ENCODE data around the gene FGF22. TPM values are rescaled to one million over a fixed set of nuclear protein-coding genes. Genes with fewer than 3 reads are reported as not detected.

The FGF22 gene
- total and polyA plus RNA-seq, 2 of the 13 experiments (the other 11 are each of a cell fraction or from before 2014, with no cell fraction given), result 0.24 TPM; not detected in 1

DNA sequence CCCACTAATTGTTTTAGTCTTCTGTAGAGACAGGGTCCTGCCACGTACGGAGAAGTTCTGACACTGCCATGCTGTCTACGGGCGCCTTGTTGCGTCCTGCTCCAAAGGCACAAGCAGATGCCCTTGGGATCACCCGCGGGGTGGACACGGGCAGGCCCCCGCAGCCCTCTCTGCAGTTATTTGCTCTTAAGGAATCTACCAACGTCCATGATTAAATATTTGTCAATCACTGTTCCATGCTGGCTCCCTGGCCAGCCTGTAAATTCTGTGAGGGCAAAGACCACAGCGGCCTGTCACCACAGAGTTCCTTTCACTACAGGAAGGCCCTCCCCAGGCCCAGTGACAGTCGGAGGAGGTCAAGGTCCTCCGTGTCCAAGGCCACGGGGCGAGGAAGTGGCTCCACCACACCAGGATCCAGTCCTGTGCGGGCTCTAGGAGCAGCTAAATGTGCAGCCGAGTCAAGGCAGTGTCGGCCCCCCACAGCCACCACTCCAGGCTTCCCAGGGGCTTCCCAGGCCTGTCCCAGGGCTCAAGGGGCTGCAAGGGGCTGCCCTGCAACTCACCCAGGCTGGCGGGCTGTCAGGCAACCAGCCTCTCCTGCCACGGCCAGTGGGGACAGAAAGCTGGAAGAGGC is 21.2 kb downstream of the FGF22 start (continued):
- peak; percentile 17; the same call in 1 of the 2 replicates for TF ChIP-seq SIX1 (CRISPR knock-in tag; IDR thresholded peaks at IDR 0.05; ENCODE audit: borderline replicate concordance)
- peak; percentile 52 for TF ChIP-seq RAD21 (CRISPR knock-in tag; IDR thresholded peaks at IDR 0.05)
- peak; percentile 84; the same call in 1 of the 2 replicates for TF ChIP-seq SIN3A (IDR thresholded peaks at IDR 0.05; ENCODE audit: borderline replicate concordance, low read depth, low read length)
- TF ChIP-seq ZSCAN30 (CRISPR knock-in tag; IDR thresholded peaks at IDR 0.05), result no peak
- no peak for TF ChIP-seq ZEB1 (IDR thresholded peaks at IDR 0.05; ENCODE audit: insufficient replicate concordance, low read depth)
- TF ChIP-seq POLR2A (IDR thresholded peaks at IDR 0.05; ENCODE audit: insufficient read depth in 1 of 2, low read depth in 2 of 2, low read length in 2 of 2), result peak; percentile 93 to 95
- TF ChIP-seq ZNF17 (CRISPR knock-in tag; IDR thresholded peaks at IDR 0.05), result no peak
- TF ChIP-seq, protein P1, sequence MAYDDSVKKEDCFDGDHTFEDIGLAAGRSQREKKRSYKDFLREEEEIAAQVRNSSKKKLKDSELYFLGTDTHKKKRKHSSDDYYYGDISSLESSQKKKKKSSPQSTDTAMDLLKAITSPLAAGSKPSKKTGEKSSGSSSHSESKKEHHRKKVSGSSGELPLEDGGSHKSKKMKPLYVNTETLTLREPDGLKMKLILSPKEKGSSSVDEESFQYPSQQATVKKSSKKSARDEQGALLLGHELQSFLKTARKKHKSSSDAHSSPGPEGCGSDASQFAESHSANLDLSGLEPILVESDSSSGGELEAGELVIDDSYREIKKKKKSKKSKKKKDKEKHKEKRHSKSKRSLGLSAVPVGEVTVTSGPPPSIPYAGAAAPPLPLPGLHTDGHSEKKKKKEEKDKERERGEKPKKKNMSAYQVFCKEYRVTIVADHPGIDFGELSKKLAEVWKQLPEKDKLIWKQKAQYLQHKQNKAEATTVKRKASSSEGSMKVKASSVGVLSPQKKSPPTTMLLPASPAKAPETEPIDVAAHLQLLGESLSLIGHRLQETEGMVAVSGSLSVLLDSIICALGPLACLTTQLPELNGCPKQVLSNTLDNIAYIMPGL (CRISPR knock-in tag; IDR thresholded peaks at IDR 0.05; ENCODE audit: borderline replicate concordance in 1 of 2, low read depth in 1 of 2), result peak; percentile 48 to 67
- no peak for TF ChIP-seq ATF7 (IDR thresholded peaks at IDR 0.05)
- TF ChIP-seq ATF7 (CRISPR knock-in tag; IDR thresholded peaks at IDR 0.05), result no peak; the same call in 1 of the 2 replicates
- TF ChIP-seq STAT5B (CRISPR knock-in tag; IDR thresholded peaks at IDR 0.05), result no peak
- no peak for TF ChIP-seq MLXIP (CRISPR knock-in tag; IDR thresholded peaks at IDR 0.05; ENCODE audit: borderline replicate concordance)
- no peak for TF ChIP-seq ZNF549 (CRISPR knock-in tag; IDR thresholded peaks at IDR 0.05)
- no peak for TF ChIP-seq ZNF547 (CRISPR knock-in tag; IDR thresholded peaks at IDR 0.05)
- TF ChIP-seq ZNF468 (CRISPR knock-in tag; IDR thresholded peaks at IDR 0.05), result no peak
- TF ChIP-seq RFX5 (IDR thresholded peaks at IDR 0.05; ENCODE audit: low read depth, low read length), result no peak
- TF ChIP-seq MTA3 (CRISPR knock-in tag; IDR thresholded peaks at IDR 0.05), result no peak
- no peak for TF ChIP-seq ZNF101 (CRISPR knock-in tag; IDR thresholded peaks at IDR 0.05; ENCODE audit: borderline replicate concordance, low read depth)
- TF ChIP-seq XRCC5 (optimal IDR thresholded peaks at IDR 0.05; ENCODE audit: low read length), result no peak
- TF ChIP-seq, protein P2, sequence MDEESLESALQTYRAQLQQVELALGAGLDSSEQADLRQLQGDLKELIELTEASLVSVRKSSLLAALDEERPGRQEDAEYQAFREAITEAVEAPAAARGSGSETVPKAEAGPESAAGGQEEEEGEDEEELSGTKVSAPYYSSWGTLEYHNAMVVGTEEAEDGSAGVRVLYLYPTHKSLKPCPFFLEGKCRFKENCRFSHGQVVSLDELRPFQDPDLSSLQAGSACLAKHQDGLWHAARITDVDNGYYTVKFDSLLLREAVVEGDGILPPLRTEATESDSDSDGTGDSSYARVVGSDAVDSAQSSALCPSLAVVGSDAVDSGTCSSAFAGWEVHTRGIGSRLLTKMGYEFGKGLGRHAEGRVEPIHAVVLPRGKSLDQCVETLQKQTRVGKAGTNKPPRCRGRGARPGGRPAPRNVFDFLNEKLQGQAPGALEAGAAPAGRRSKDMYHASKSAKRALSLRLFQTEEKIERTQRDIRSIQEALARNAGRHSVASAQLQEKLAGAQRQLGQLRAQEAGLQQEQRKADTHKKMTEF (CRISPR knock-in tag; IDR thresholded peaks at IDR 0.05), result peak; percentile 93
- TF ChIP-seq, protein P3, sequence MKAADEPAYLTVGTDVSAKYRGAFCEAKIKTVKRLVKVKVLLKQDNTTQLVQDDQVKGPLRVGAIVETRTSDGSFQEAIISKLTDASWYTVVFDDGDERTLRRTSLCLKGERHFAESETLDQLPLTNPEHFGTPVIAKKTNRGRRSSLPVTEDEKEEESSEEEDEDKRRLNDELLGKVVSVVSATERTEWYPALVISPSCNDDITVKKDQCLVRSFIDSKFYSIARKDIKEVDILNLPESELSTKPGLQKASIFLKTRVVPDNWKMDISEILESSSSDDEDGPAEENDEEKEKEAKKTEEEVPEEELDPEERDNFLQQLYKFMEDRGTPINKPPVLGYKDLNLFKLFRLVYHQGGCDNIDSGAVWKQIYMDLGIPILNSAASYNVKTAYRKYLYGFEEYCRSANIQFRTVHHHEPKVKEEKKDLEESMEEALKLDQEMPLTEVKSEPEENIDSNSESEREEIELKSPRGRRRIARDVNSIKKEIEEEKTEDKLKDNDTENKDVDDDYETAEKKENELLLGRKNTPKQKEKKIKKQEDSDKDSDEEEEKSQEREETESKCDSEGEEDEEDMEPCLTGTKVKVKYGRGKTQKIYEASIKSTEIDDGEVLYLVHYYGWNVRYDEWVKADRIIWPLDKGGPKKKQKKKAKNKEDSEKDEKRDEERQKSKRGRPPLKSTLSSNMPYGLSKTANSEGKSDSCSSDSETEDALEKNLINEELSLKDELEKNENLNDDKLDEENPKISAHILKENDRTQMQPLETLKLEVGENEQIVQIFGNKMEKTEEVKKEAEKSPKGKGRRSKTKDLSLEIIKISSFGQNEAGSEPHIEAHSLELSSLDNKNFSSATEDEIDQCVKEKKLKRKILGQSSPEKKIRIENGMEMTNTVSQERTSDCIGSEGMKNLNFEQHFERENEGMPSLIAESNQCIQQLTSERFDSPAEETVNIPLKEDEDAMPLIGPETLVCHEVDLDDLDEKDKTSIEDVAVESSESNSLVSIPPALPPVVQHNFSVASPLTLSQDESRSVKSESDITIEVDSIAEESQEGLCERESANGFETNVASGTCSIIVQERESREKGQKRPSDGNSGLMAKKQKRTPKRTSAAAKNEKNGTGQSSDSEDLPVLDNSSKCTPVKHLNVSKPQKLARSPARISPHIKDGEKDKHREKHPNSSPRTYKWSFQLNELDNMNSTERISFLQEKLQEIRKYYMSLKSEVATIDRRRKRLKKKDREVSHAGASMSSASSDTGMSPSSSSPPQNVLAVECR (CRISPR knock-in tag; IDR thresholded peaks at IDR 0.05; ENCODE audit: borderline replicate concordance), result peak; percentile 88; the same call in 1 of the 2 replicates
